SK-N-SH (cell line): ENCODE measurements around the gene H2BK1. TPM values are rescaled to one million over a fixed set of nuclear protein-coding genes. Genes with fewer than 3 reads are reported as not detected.

Experiments
- CTCF ChIA-PET: fragments of 300-600, 350-600 bp; formaldehyde crosslinking; extraction: SDS; loops from one replicate; lab custom pipeline; 2021; lab: Yijun Ruan, JAX
- POLR2A ChIA-PET: fragments of 350-600 bp; sonication (Branson Sonifier 250); formaldehyde crosslinking; extraction: SDS; loops from one replicate; lab custom pipeline; 2020; ENCODE audit warnings: antibody characterized with exemption, inconsistent platforms; lab: Yijun Ruan, JAX
- DNase-seq: peaks from one replicate; pipeline ENCODE4 v3.0.0; 2012
- H2AFZ ChIP-seq: fragments of 200-600 bp; sonication (generic); 2 replicates; pipeline ENCODE4 v1.8.1; 2016; ENCODE audit warnings: antibody characterized with exemption, mild to moderate bottlenecking, low read depth
- H3F3A ChIP-seq: fragments of 200-600 bp; sonication (generic); replicated peaks from 2 replicates; pipeline ENCODE3; 2016; ENCODE audit warnings: antibody characterized with exemption, mild to moderate bottlenecking; ENCODE audit not compliant: insufficient read depth
- H3K27ac ChIP-seq, 2 experiments: fragments of 200-500 bp in 1 of 2; fragments of 200-600 bp in 1 of 2; sonication (Bioruptor generic) in 1 of 2; sonication (generic), shearing (Covaris generic) in 1 of 2; 2 replicates each; pipeline versions ENCODE4 v1.5.1 to v1.6.1; 2014 to 2016; ENCODE audit warnings: low read depth in 2 of 2, inconsistent platforms in 1 of 2, low read length in 1 of 2, mild to moderate bottlenecking in 1 of 2, mixed read lengths in 1 of 2
- H3K27me3 ChIP-seq: fragments of 200-600 bp; sonication (generic), shearing (Covaris generic); 2 replicates; pipeline ENCODE4 v1.6.1; 2016; ENCODE audit warnings: mixed run types; ENCODE audit not compliant: insufficient read depth
- H3K36me3 ChIP-seq, 2 experiments: fragments of 200-500 bp in 1 of 2; fragments of 200-600 bp in 1 of 2; sonication (Bioruptor generic) in 1 of 2; sonication (generic) in 1 of 2; replicated peaks in 1 of 2; 2 replicates each; pipeline versions ENCODE3 to v1.5.1; 2014 to 2016; ENCODE audit warnings: low read length in 1 of 2, mild to moderate bottlenecking in 1 of 2; ENCODE audit not compliant: insufficient read depth in 2 of 2, control insufficient read depth in 1 of 2
- H3K4me1 ChIP-seq, 2 experiments: fragments of 200-500 bp in 1 of 2; fragments of 200-600 bp in 1 of 2; sonication (Bioruptor generic) in 1 of 2; sonication (generic), shearing (Covaris generic) in 1 of 2; 2 replicates each; pipeline versions ENCODE4 v1.5.1 to v1.6.1; 2014 to 2016; ENCODE audit warnings: low read depth in 1 of 2, low read length in 1 of 2, mixed run types in 1 of 2; ENCODE audit not compliant: insufficient read depth in 2 of 2, control insufficient read depth in 1 of 2
- H3K4me2 ChIP-seq: fragments of 200-600 bp; sonication (generic), shearing (Covaris generic); 2 replicates; pipeline ENCODE4 v1.6.1; 2017; ENCODE audit warnings: mixed run types
- H3K4me3 ChIP-seq, 2 experiments: fragments of 200-500 bp in 1 of 2; fragments of 200-600 bp in 1 of 2; sonication (Bioruptor generic) in 1 of 2; sonication (generic), shearing (Covaris generic) in 1 of 2; 2 replicates each; pipeline versions ENCODE4 v1.5.1 to v1.8.1; 2014 to 2016; ENCODE audit warnings: low read depth in 2 of 2, inconsistent platforms in 1 of 2, low read length in 1 of 2, mild to moderate bottlenecking in 1 of 2, mixed read lengths in 1 of 2, moderate library complexity in 1 of 2
- H3K79me2 ChIP-seq: fragments of 200-600 bp; sonication (generic); 2 replicates; pipeline ENCODE4 v1.8.1; 2017; ENCODE audit warnings: mild to moderate bottlenecking; ENCODE audit not compliant: insufficient read depth
- H3K9ac ChIP-seq: fragments of 200-600 bp; sonication (generic); 2 replicates; pipeline ENCODE4 v1.6.1; 2017; ENCODE audit warnings: mixed run types
- H3K9me2 ChIP-seq: fragments of 200-600 bp; sonication (generic); 2 replicates; pipeline ENCODE4 v1.6.1; 2017; ENCODE audit warnings: mixed run types
- H3K9me3 ChIP-seq: fragments of 200-600 bp; sonication (generic); 2 replicates; pipeline ENCODE4 v1.6.1; 2017; ENCODE audit warnings: mixed run types, mild to moderate bottlenecking, moderate library complexity
- H4K20me1 ChIP-seq: fragments of 200-600 bp; sonication (generic); 2 replicates; pipeline ENCODE4 v1.6.1; 2017; ENCODE audit warnings: mild to moderate bottlenecking, mixed run types; ENCODE audit not compliant: insufficient read depth
- CHD2 ChIP-seq: fragments of 150-350 bp; IDR thresholded peaks from 2 replicates; pipeline ENCODE4 v1.6.1; 2018; ENCODE audit warnings: low read length; ENCODE audit not compliant: partially characterized antibody
- CTCF ChIP-seq: fragments of 200-600 bp; sonication (generic); IDR thresholded peaks from 2 replicates; pipeline ENCODE4 v1.6.1; 2017; ENCODE audit warnings: antibody characterized with exemption, mild to moderate bottlenecking, moderate library complexity
- EZH2phosphoT487 ChIP-seq: fragments of 200-600 bp; sonication (generic); IDR thresholded peaks from 2 replicates; pipeline ENCODE4 v1.6.1; 2017; ENCODE audit warnings: low read depth, mixed run types, mild to moderate bottlenecking, antibody characterized with exemption, moderate library complexity, borderline replicate concordance
- FOSL2 ChIP-seq: IDR thresholded peaks from 2 replicates; pipeline ENCODE4 v1.4.0; 2012; ENCODE audit warnings: low read depth, mild to moderate bottlenecking, moderate library complexity, borderline replicate concordance
- FOXJ3 ChIP-seq: sonication (generic); formaldehyde crosslinking; IDR thresholded peaks from 2 replicates; pipeline ENCODE4 v1.5.1; 2020; ENCODE audit warnings: mild to moderate bottlenecking, missing genetic modification reagents
- NFIC ChIP-seq: IDR thresholded peaks from 2 replicates; pipeline ENCODE4 v1.4.0; 2012; ENCODE audit warnings: borderline replicate concordance
- NRF1 ChIP-seq: IDR thresholded peaks from 2 replicates; pipeline ENCODE4 v1.6.1; 2012; ENCODE audit warnings: low read depth, mild to moderate bottlenecking, low read length
- RAD21 ChIP-seq: IDR thresholded peaks from 2 replicates; pipeline ENCODE4 v1.6.1; 2012; ENCODE audit warnings: mild to moderate bottlenecking, low read length
- REST ChIP-seq: IDR thresholded peaks from 2 replicates; pipeline ENCODE4 v1.6.1; 2012; ENCODE audit warnings: mild to moderate bottlenecking, low read depth, low read length, moderate library complexity
- SMC3 ChIP-seq: IDR thresholded peaks from 2 replicates; pipeline ENCODE4 v1.6.1; 2012; ENCODE audit warnings: low read depth, low read length, improper control_type of control experiment
- TAF1 ChIP-seq: IDR thresholded peaks from 2 replicates; pipeline ENCODE4 v1.6.1; 2012; ENCODE audit warnings: low read depth, mild to moderate bottlenecking, low read length, moderate library complexity, borderline replicate concordance
- TCF12 ChIP-seq: IDR thresholded peaks from 2 replicates; pipeline ENCODE4 v1.4.0; 2012
- YY1 ChIP-seq: IDR thresholded peaks from 2 replicates; pipeline ENCODE4 v1.4.0; 2012; ENCODE audit warnings: low read depth, mild to moderate bottlenecking
- WGBS: methylation state at CpG from one replicate; pipeline ENCODE4 v1.1.6; 2017; ENCODE audit warnings: low lambda C conversion rate; 5-methylcytosine and 5-hydroxymethylcytosine counted together
- polyA plus RNA-seq, 3 experiments: library from polyadenylated mRNA; depleted of rRNA; stranded (reverse); fragments of >200 nt; gene quantifications; 2 replicates each; pipeline ENCODE4 v1.2.3, GENCODE V29; 2012

H2BK1 gene
- polyA plus RNA-seq, 1 of the 3 experiments (the other 2 are of a cell fraction), result not detected

GRCh38 chr7:151241755-151242096, 31.4 kb upstream of the H2BK1 start (continued):
- no peak for TF ChIP-seq CTCF
- TF ChIP-seq FOSL2, result no peak
- TF ChIP-seq RAD21, result no peak
- TF ChIP-seq NFIC, result no peak
- no peak for TF ChIP-seq EZH2phosphoT487
- no peak for TF ChIP-seq CHD2
- TF ChIP-seq TAF1, result no peak
- TF ChIP-seq TCF12, result no peak
- TF ChIP-seq NRF1, result no peak
- TF ChIP-seq SMC3, result no peak
- TF ChIP-seq, all 33 proteins: peak for 0

- Histone ChIP-seq H3K9me3 (no peaks in the 10 kb centered on the region), H2AFZ (no peak overlapping the region), H3K4me1 (peaks cover 14 to 22% of the 10 kb centered on the region in 2 experiments), H4K20me1 (peaks cover 56% of the 10 kb centered on the region), H3K4me2 (no peak overlapping the region), H3K9ac (no peak overlapping the region), H3K36me3 (peaks cover 28 to 68% of the 10 kb centered on the region in 2 experiments), H3K9me2 (no peaks in the 10 kb centered on the region), H3K27ac (0 out of 4 replicates have a peak overlapping the region, but pooled peaks of 1 of the 2 experiments have one; percentile 11), H3K79me2 (peaks cover 46% of the 10 kb centered on the region), H3K4me3 (no peak overlapping the region), H3F3A (peaks cover 37% of the 10 kb centered on the region), H3K27me3 (no peaks in the 10 kb centered on the region)
- ChIA-PET CTCF (interaction anchor here (0.6 to 4.3 kb wide), 5 partner anchors 11 to 74 kb away, joined by 3 to 74 read pairs (median 5); no protein-coding TSS in a partner anchor), POLR2A (no interaction called here)
- no peak for DNase-seq
- TF ChIP-seq NRF1 (no peak), CHD2 (no peak), CTCF (no peak), TCF12 (no peak), FOXJ3 (no peak), YY1 (no peak), REST (no peak)
- 98% methylated on average over 7 of the region's 7 CpGs for WGBS
Measured at GRCh38 chr7:151240942-151241754, 30.9 kb upstream of the H2BK1 start.
